GM18868 (cell line): ENCODE data around the gene GPC2.

Experiments used
- ATAC-seq: cut with Tn5 transposase; IDR thresholded peaks from one replicate; pipeline ENCODE4 v1.9.1; 2021; ENCODE audit warnings: mild to moderate bottlenecking, moderate library complexity; ENCODE audit not compliant: unreplicated experiment

The GPC2 gene

GRCh38 chr7:100170101-100170897 lies 6.9 kb downstream of the GPC2 start:
- no peak for ATAC-seq

GRCh38 chr7:100169147-100169850 lies 7.9 kb downstream of the GPC2 start:
- ATAC-seq = no peak

GRCh38 chr7:100167912-100168323 lies 9.3 kb downstream of the GPC2 start:
- no peak for ATAC-seq

- ATAC-seq = no peak
Observed at GRCh38 chr7:100166970-100167911, 9.9 kb downstream of the GPC2 start.

GRCh38 chr7:100166317-100166940 lies 10.8 kb downstream of the GPC2 start:
- no peak for ATAC-seq

- ATAC-seq = no peak
Observed at GRCh38 chr7:100163871-100164270, 13.3 kb downstream of the GPC2 start.

- no peak for ATAC-seq
Observed at GRCh38 chr7:100163006-100163531, 14.1 kb downstream of the GPC2 start.

GRCh38 chr7:100160067-100160466 lies 17.1 kb downstream of the GPC2 start:
- ATAC-seq = no peak

GRCh38 chr7:100159099-100159623 lies 18.0 kb downstream of the GPC2 start:
- ATAC-seq = no peak

- ATAC-seq = peak; percentile 70
Observed at GRCh38 chr7:100158229-100159098, 18.7 kb downstream of the GPC2 start, which contains the start of gene TRAPPC14. TRAPPC14 (minus strand) TSS chr7:100158723; CDS start chr7:100158499, 224 bp downstream.

- ATAC-seq = no peak
Observed at GRCh38 chr7:100157334-100158228, 19.6 kb downstream of the GPC2 start.

- ATAC-seq = no peak
Observed at GRCh38 chr7:100157069-100157333, 20.2 kb downstream of the GPC2 start.

GRCh38 chr7:100156331-100157068 lies 20.7 kb downstream of the GPC2 start:
- ATAC-seq = peak; percentile 39

- ATAC-seq = no peak
Observed at GRCh38 chr7:100155553-100156317, 21.4 kb downstream of the GPC2 start.

GRCh38 chr7:100154651-100155491 lies 22.3 kb downstream of the GPC2 start:
- no peak for ATAC-seq
